ENCODE data around the gene CAMP. TPM values are rescaled to one million over a fixed set of nuclear protein-coding genes. Genes with fewer than 3 reads are reported as not detected.

CAMP gene
- total and polyA plus RNA-seq, 2 of the 13 experiments (the other 11 are each of a cell fraction or from before 2014, with no cell fraction given): not detected

- TF ChIP-seq ZBTB49 (CRISPR knock-in tag; IDR thresholded peaks at IDR 0.05; ENCODE audit: borderline replicate concordance) (no peak), RXRB (CRISPR knock-in tag; IDR thresholded peaks at IDR 0.05; ENCODE audit: borderline replicate concordance) (peak; percentile 81), ZNF430 (CRISPR knock-in tag; IDR thresholded peaks at IDR 0.05) (no peak), ZNF713 (CRISPR knock-in tag; IDR thresholded peaks at IDR 0.05) (no peak), NR2F2 (IDR thresholded peaks at IDR 0.05; ENCODE audit: borderline replicate concordance, low read depth) (no peak), HNF1B (CRISPR knock-in tag; IDR thresholded peaks at IDR 0.05) (no peak), MYNN (CRISPR knock-in tag; IDR thresholded peaks at IDR 0.05; ENCODE audit: low read depth) (no peak), ZNF329 (CRISPR knock-in tag; IDR thresholded peaks at IDR 0.05; ENCODE audit: low read depth) (no peak), TBX3 (IDR thresholded peaks at IDR 0.05; ENCODE audit: borderline replicate concordance) (no peak), TFAP4 (IDR thresholded peaks at IDR 0.05; ENCODE audit: borderline replicate concordance, low read depth) (no peak), SPEN (CRISPR knock-in tag; IDR thresholded peaks at IDR 0.05; ENCODE audit: low read depth) (no peak; the same call in 1 of the 2 replicates), IKZF4 (CRISPR knock-in tag; IDR thresholded peaks at IDR 0.05; ENCODE audit: borderline replicate concordance, low read depth, not compliant biosample characterization) (no peak), HMG20B (CRISPR knock-in tag; conservative IDR thresholded peaks at IDR 0.05) (no peak), TCF12 (IDR thresholded peaks at IDR 0.05) (no peak), TCF12 (CRISPR knock-in tag; IDR thresholded peaks at IDR 0.05) (no peak), PAWR (CRISPR knock-in tag; IDR thresholded peaks at IDR 0.05; ENCODE audit: borderline replicate concordance) (no peak), TMF1 (CRISPR knock-in tag; IDR thresholded peaks at IDR 0.05; ENCODE audit: low read depth) (no peak), RBM22 (optimal IDR thresholded peaks at IDR 0.05; ENCODE audit: low read length) (no peak), HHEX (CRISPR knock-in tag; IDR thresholded peaks at IDR 0.05) (no peak), HMG20A (CRISPR knock-in tag; IDR thresholded peaks at IDR 0.05; ENCODE audit: borderline replicate concordance) (peak; percentile 60; the same call in 1 of the 2 replicates), ZNF7 (CRISPR knock-in tag; IDR thresholded peaks at IDR 0.05) (no peak), ZNF547 (CRISPR knock-in tag; IDR thresholded peaks at IDR 0.05) (no peak), ZFP82 (CRISPR knock-in tag; IDR thresholded peaks at IDR 0.05; ENCODE audit: borderline replicate concordance) (no peak), E2F2 (CRISPR knock-in tag; IDR thresholded peaks at IDR 0.05; ENCODE audit: borderline replicate concordance) (no peak), RBFOX2 (IDR thresholded peaks at IDR 0.05; ENCODE audit: low read depth, low read length) (no peak), ZNF296 (CRISPR knock-in tag; conservative IDR thresholded peaks at IDR 0.05) (no peak), NFYB (CRISPR knock-in tag; IDR thresholded peaks at IDR 0.05) (no peak)
Observed at GRCh38 chr3:48236531-48236930, 13.2 kb downstream of the CAMP start (continued).

All from HepG2 (cell line).